Small intestine (tissue), 7 donors: Measurements from ENCODE around the gene RBBP8NL. TPM values are rescaled to one million over a fixed set of nuclear protein-coding genes. Genes with fewer than 3 reads are reported as not detected.

Experiments used
- DNase-seq, 2 donors: peaks; one replicate each; pipeline versions ENCODE4 v3.0.0 to v3.0.0-alpha.2; 2013
- FAIRE-seq: peaks from 2 replicates; lab custom pipeline; 2012; peaks lifted over from hg19 to GRCh38; lab: Jason Lieb, UNC
- H3K27ac ChIP-seq, 3 donors: one replicate each; pipeline ENCODE4 v1.5.1; 2013; ENCODE audit warnings: low read length in 2 of 3, mild to moderate bottlenecking in 2 of 3, control low read depth in 1 of 3, inconsistent platforms in 1 of 3, low read depth in 1 of 3, moderate library complexity in 1 of 3
- H3K27me3 ChIP-seq, 3 donors: one replicate each; pipeline ENCODE4 v1.6.1; 2013; ENCODE audit warnings: low read length in 3 of 3, inconsistent platforms in 1 of 3; ENCODE audit not compliant: control insufficient read depth in 3 of 3, insufficient read depth in 3 of 3
- H3K36me3 ChIP-seq, 3 donors: one replicate each; pipeline ENCODE4 v1.6.1; 2013; ENCODE audit warnings: low read length in 3 of 3, inconsistent platforms in 1 of 3, low read depth in 1 of 3, mild to moderate bottlenecking in 1 of 3, moderate library complexity in 1 of 3; ENCODE audit not compliant: control insufficient read depth in 3 of 3, insufficient read depth in 2 of 3
- H3K4me1 ChIP-seq, 3 donors: one replicate each; pipeline ENCODE4 v1.6.1; 2013; ENCODE audit warnings: low read length in 2 of 3, inconsistent platforms in 1 of 3, low read depth in 1 of 3, mild to moderate bottlenecking in 1 of 3, moderate library complexity in 1 of 3; ENCODE audit not compliant: control insufficient read depth in 3 of 3, insufficient read depth in 2 of 3
- H3K4me3 ChIP-seq, 3 donors: one replicate each; pipeline ENCODE4 v1.5.1; 2013; ENCODE audit warnings: low read length in 3 of 3, control low read depth in 1 of 3, inconsistent platforms in 1 of 3, low read depth in 1 of 3, mild to moderate bottlenecking in 1 of 3, moderate library complexity in 1 of 3
- H3K9me3 ChIP-seq, 2 donors: one replicate each; pipeline ENCODE4 v1.6.1; 2013; ENCODE audit warnings: low read depth in 1 of 2, low read length in 1 of 2; ENCODE audit not compliant: control insufficient read depth in 2 of 2, insufficient read depth in 1 of 2
- WGBS, 3 donors: extraction: QIAGEN DNeasy Blood & Tissue Kit; methylation state at CpG; one replicate each; pipeline ENCODE4 v1.1.7; 2013; 5-methylcytosine and 5-hydroxymethylcytosine counted together
- polyA plus RNA-seq, 4 donors: library from polyadenylated mRNA; stranded (reverse) in 3 of 4; unstranded in 1 of 4; fragments of 200-250 nt in 3 of 4; fragments of 120-200 nt in 1 of 4; gene quantifications; one replicate each; pipeline versions ENCODE4 v1.2.1 to v1.2.3, GENCODE V29; 2013
- donor health status: healthy with polysubstance abuse.
- donor health status: control.
- donor health status: control.
- donor health status: Bipolar disorder and iron deficiency.
- donor health status: healthy.

RBBP8NL gene
- polyA plus RNA-seq, 4 donors, result 8.0 to 28.0 (median 13.5) TPM

- Histone ChIP-seq H3K27ac (peak overlapping the region in 2 of 3 donors; percentile 1 to 12), H3K36me3 (peaks cover 0 to 17% (median 0%) of the 10 kb centered on the region in 3 donors), H3K4me1 (peaks cover 0 to 76% (median 8%) of the 10 kb centered on the region in 3 donors), H3K4me3 (peak overlapping the region; percentile 18 to 51 (median 25)), H3K27me3 (peaks cover 0 to 5% (median 0%) of the 10 kb centered on the region in 3 donors), H3K9me3 (no peaks in the 10 kb centered on the region)
- FAIRE-seq, result no peak
- no peak for DNase-seq
- 2 to 6% (median 3%) methylated on average over 34 to 37 of the region's 37 CpGs for WGBS, 3 donors
These were observed 59.5 kb downstream of the RBBP8NL start for GRCh38 chr20:62367633-62368391.

GRCh38 chr20:62367136-62367632, 60.2 kb downstream of the RBBP8NL start, which contains the start of gene LAMA5:
Gene LAMA5, minus strand, starts transcription at chr20:62367312. Its CDS starts 67 bp downstream, at chr20:62367245.
- peak in 1 of 2 donors; percentile 80 for DNase-seq
- no peak for FAIRE-seq
- peak within 1 kb of the TSS in 2 of 3 donors; percentile 53 to 62 for H3K27ac ChIP-seq

GRCh38 chr20:62366370-62367135, 60.8 kb downstream of the RBBP8NL start:
- Histone ChIP-seq H3K36me3 (peaks cover 0 to 26% (median 0%) of the 10 kb centered on the region in 3 donors), H3K9me3 (no peaks in the 10 kb centered on the region), H3K4me3 (peak overlapping the region; percentile 45 to 72 (median 51)), H3K27me3 (peaks cover 0 to 5% (median 0%) of the 10 kb centered on the region in 3 donors), H3K4me1 (peaks cover 0 to 75% (median 8%) of the 10 kb centered on the region in 3 donors), H3K27ac (peak overlapping the region in 2 of 3 donors; percentile 53 to 62)
- DNase-seq (peak in 1 of 2 donors; percentile 69), FAIRE-seq (no peak)
- WGBS, 3 donors, result 1 to 2% (median 2%) methylated on average over 21 to 72 of the region's 72 CpGs

More at GRCh38 chr20:62367136-62367632, 60.2 kb downstream of the RBBP8NL start, which contains the start of gene LAMA5:
- peaks cover 0 to 5% (median 0%) of the 10 kb centered on the region in 3 donors for H3K27me3 ChIP-seq
- peak within 1 kb of the TSS; percentile 45 to 72 (median 51) for H3K4me3 ChIP-seq
- no peaks in the 10 kb centered on the region for H3K9me3 ChIP-seq
- peaks cover 0 to 20% (median 0%) of the 10 kb centered on the region in 3 donors for H3K36me3 ChIP-seq
- peaks cover 0 to 77% (median 8%) of the 10 kb centered on the region in 3 donors for H3K4me1 ChIP-seq
- WGBS, 3 donors, result 0 to 2% (median 1%) methylated on average over 9 to 68 of the region's 70 CpGs

- peak in 1 of 2 donors; percentile 62 for DNase-seq
- 17 to 34% (median 30%) methylated on average over 9 to 10 of the region's 10 CpGs for WGBS, 3 donors
- H3K27ac ChIP-seq, result peak overlapping the region in 2 of 3 donors; percentile 53 to 62
- peak overlapping the region in 2 of 3 donors; percentile 51 to 72 for H3K4me3 ChIP-seq
- peaks cover 0 to 76% (median 8%) of the 10 kb centered on the region in 3 donors for H3K4me1 ChIP-seq
- H3K27me3 ChIP-seq, result peaks cover 0 to 5% (median 0%) of the 10 kb centered on the region in 3 donors
- H3K9me3 ChIP-seq, result no peaks in the 10 kb centered on the region
- peaks cover 0 to 33% (median 0%) of the 10 kb centered on the region in 3 donors for H3K36me3 ChIP-seq
- FAIRE-seq, result no peak
These were observed 61.4 kb downstream of the RBBP8NL start for GRCh38 chr20:62365814-62366369.

- no peak for FAIRE-seq
- peak in 1 of 2 donors; percentile 20 for DNase-seq
- H3K36me3 ChIP-seq, result peaks cover 0 to 36% (median 0%) of the 10 kb centered on the region in 3 donors
- peaks cover 0 to 72% (median 8%) of the 10 kb centered on the region in 3 donors for H3K4me1 ChIP-seq
- peak overlapping the region in 1 of 3 donors; percentile 32 for H3K27ac ChIP-seq
- H3K4me3 ChIP-seq, result peak overlapping the region in 1 of 3 donors; percentile 72
- no peaks in the 10 kb centered on the region for H3K9me3 ChIP-seq
- WGBS, 3 donors, result 34 to 69% (median 45%) methylated on average over 25 to 27 of the region's 27 CpGs
- H3K27me3 ChIP-seq, result peaks cover 0 to 5% (median 0%) of the 10 kb centered on the region in 3 donors
These were observed 62.2 kb downstream of the RBBP8NL start for GRCh38 chr20:62364911-62365736.

GRCh38 chr20:62363920-62364851, 63.2 kb downstream of the RBBP8NL start:
- no peaks in the 10 kb centered on the region for H3K9me3 ChIP-seq
- H3K27me3 ChIP-seq, result peaks cover 0 to 5% (median 0%) of the 10 kb centered on the region in 3 donors
- no peak for DNase-seq
- WGBS, 3 donors, result 65 to 72% (median 70%) methylated on average over 22 of the region's 22 CpGs
- peaks cover 0 to 40% (median 0%) of the 10 kb centered on the region in 3 donors for H3K36me3 ChIP-seq
- peaks cover 0 to 67% (median 8%) of the 10 kb centered on the region in 3 donors for H3K4me1 ChIP-seq
- H3K4me3 ChIP-seq, result no peak overlapping the region
- no peak for FAIRE-seq
- no peak overlapping the region for H3K27ac ChIP-seq
